ENCODE results near the gene DOK7.
"Not testable (repeated sequence)": the region's sequence is repeated elsewhere in the genome, so short reads cannot be mapped to it uniquely, and the experiment has no call there.

DOK7 gene

DNA sequence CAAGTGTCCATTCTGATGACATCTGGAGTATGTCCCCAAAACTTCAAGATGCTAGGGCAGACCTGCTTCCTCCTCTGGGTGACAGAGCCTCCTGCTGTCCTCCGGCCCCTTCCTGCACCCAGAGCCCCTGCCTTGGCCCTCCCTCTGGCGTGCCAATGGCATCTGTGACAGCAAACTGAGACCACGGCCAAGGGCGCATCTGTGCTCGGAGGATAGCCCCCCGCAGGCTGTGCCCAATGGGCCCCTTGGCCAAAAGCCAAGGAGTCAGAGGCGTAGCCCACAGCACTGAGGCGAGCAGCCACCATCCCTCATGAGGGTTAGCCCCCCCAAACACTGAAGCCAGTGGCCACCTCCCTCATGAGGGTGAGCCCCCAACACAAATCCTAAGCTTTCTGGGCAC, 61.2 kb downstream of the DOK7 start:
- DNase-seq, result no peak

DNA sequence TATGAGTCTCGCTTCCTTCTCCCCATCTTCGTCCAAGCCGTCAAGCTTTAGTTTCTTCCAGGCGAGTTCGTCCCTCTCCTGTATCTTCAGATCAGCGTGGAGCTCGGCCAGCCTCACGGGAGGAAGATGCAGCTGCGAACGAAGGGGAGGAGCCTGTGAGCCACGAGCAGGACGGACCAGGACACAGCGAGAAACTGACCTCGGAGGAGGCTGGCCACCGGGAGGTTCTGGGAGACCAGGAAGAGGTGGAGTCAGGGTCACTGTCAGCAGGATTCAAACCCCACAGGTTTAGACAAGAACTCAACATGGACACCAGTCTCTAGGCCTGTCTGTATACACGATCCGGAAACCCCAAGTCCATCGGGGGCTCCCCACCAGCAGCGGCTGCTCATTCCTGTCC, 61.8 kb downstream of the DOK7 start:
- no peak for DNase-seq

DNA sequence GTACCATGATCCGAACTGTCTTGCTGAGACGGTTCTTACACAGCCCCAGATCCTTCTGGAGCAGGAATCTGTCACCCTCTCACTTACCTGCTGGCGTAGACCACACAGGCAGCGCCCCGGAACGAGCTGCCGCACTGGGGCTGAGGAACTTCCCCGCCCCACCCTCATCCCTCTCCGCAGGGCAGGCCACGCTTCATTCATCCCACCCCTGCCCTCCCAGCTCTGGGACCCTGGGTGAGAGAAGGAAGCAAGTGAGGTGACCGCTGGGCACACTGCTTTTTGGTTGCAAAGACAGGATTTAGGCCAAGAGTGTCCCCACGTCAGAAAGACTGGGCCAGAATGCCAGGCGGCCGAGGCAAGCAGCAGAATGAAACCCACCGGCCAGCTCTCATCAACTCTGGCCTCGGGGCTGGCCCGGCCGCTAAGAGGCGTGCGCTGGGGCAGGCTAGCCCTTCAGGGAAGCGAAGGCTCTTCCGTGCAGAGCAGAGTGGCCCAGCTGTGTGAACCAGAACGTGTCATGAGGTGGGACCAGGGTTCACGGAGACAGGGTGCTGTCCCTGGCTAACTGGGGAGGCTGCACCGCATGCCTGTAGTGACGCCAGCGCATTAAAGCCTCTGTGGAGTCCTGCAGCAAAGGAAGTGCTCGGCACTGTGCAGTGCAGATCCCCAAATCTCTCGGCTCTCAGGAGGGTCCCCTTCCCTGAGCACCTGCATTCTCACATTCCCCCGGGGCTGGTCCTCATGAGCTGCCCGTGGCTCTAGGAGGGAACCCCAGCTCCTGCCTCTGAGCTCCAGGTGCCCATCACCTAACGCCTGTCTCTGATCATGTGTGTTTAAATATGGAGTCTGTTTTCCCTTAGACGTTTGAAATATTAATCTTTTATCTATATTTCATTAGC, 62.7 kb downstream of the DOK7 start:
- DNase-seq, result no peak

DNA sequence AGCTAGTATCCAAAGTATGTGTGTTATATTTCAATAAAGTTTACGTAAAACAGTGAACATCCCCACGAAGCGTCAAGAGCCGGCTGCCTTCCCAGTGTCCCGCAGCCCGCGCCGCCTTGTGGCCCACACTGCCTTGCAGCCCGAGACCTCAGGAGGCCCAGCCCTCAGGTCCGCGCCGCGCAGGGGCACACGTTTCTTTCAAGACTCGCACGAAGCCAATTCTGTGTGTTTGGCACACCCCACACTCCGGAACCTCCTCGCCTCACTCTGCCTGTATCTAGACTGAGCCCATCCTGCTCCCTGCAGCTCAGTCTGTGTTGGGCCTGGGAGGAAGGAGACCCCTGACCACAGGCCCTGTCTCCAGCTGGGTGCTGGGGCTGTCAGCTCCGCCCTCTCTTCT, 63.4 kb downstream of the DOK7 start:
- DNase-seq, result no peak

DNA sequence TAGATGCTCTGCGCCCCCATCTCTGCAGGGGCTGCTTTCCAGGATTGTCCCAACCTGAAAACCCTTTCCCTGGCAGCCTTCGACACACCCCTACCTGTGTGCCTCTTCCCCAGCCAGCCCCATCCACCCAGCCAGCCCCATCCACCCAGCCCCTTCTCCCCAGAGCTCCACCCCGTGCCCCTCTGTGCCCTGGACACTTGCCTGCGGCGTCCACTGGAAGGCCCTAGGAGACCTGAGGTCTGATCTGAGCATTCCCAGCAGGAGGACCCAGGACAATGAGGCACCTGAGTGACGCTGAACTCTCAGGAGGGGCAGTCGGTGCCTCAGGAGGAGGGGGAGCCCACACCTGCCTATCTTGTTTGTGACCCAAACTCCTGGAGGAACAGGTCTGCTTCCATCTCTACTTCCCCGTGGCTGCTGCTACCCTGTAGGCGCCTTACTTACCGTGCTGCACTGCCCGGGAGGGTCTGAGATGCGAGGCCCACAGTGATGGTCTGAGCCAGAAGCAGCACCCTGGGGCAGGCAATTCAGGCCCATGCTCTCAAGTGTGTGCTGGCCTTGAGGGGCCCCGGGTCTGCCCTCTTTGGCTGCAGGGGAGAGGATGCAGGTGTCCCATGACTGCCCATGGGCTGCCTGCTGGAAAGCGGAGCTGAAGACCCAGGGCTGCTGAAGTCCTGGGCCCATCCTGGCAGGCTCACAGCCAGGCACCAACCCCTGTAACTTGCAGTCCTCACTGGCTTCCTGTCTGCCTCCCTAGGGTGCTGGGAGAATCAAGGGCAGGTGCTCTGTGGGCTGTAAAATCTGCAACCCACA, 64.2 kb downstream of the DOK7 start:
- DNase-seq, result no peak

DNA sequence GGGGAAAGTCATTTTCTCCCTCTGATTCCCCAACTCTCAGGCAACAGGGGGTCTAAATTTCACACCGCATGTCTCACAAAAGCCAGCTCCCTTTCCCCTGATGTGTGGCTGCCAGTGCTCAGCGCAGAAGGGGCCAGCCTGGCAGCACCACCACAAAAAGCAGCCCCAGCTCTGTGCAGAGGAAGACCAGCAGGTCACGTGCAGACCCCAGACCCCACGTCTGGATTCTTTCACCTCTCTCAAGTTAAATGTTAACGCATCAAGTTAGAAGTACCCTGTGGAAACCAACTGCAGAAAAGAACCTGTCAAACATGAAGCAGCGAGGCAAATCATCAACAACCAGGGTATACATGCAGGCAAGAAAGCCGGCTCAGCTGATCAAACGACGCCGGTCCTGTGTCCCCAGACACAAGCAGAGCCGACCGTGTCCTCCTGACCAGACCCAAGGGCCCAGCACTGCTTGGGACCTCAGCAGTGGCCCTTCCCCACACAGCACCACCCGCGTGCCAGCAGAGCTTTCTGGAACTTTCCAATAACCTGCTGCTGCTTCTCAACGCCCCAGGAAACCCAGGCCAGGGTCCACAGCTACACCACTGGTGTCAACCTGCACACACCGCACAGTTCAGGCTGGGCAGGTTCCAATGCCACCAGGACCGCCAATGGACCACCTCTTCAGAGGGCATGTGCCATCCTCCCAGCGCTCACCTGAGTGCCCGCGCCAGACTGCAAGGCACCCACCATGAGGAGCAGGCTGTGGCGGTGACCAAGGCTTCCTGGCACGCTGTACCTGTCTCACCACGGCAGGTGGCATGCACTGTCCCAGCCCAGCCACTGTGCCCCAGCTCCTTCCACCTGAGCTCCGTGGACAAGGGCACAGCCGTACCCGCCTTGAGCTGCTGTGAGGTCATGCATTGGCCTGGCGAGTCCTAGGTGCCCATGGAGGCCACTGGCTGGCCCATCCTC, 65.1 kb downstream of the DOK7 start:
- no peak for DNase-seq

DNA sequence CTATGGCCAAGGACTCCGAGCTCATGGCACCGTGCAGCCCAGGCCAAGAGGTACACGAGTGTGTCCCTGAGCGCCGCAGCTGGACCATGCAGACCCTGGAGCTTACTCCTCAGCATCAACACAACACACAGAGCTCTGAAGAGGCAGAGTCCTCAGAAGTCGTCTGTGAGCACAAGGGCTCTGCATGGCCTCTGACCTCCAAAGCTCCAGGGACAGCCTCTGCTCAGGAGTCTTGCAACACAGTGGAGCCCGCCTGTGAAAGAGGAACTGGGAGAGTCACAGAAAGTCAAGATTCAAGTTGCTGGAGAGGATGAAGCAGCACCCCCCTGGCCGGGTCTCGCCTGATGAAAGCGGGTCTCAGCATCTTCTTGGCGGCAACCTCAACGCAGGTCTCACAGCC, 66.3 kb downstream of the DOK7 start:
- DNase-seq, result no peak

DNA sequence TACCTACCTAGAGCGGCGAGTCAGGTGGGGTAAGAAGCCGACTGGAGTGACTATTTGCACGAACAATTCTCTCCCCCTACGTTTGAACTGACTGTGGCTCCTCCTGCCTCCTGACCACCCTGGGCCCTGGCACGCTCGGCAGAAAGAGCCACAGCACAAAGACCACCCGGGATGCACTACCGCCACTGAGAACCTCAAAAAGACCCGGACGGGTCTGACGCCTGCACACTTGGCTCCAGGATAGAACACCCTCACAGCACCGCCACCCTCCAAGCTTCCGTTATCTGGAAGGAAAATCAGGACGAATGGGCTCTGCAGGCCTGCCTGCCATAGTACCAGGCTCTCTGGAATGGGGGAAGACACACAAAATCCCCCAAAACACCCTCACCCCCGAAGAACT, 66.9 kb downstream of the DOK7 start:
- DNase-seq, result no peak

DNA sequence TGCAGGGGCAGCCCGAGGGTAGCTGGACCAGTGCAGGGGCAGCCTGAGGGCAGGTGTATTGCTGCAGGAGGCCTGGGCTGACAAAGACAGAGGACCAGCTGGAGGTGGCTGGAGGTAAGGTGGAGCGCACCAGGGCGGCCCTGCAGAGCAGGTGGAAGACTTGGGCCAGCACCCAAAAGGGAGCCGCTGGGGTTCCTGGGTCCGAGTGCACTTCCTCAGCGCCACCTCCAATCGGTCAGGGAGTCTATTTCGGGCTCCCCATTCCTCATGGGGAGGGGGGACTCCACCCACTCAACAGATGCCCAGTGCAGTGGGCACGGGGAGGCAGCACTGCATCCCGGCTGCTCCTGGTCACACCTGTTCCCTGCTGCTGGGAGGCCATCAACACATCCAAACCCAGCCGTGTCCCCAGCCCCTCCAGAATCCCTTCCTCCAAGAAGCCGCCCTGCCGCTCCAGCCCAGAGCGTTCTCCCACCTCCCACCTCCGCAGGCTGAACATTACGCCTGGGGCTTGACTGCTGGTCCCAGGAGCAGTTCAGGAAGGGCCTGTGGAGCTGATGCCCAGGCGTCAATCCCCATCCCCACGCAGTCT, 67.7 kb downstream of the DOK7 start:
- no peak for DNase-seq

DNA sequence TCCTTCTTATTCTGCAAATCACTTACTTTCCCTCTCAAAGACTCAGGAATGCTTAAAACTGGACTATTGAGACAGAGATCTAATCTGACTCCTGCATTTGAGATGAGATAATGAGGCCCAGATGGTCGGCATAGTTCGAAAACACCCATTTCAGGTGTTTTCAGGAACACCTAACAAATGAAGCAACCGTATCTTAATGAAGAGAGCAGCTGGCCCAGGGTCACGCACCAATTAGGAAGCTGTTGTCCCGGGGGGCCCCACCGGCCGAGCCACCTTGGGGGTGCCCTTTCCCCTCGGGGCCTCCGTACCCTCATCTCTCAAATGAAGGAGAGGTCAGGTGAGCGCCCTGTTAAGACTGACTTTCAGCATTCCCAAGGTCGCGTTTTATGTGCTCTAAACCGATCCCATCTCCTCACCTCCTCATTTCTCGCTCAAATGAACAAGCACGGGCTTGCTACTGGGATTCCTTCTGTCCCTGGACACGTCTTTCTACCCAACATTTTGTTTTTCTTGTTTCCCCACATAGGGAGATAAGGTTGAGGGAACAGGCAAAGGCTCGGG, 68.3 kb downstream of the DOK7 start:
- no peak for DNase-seq

DNA sequence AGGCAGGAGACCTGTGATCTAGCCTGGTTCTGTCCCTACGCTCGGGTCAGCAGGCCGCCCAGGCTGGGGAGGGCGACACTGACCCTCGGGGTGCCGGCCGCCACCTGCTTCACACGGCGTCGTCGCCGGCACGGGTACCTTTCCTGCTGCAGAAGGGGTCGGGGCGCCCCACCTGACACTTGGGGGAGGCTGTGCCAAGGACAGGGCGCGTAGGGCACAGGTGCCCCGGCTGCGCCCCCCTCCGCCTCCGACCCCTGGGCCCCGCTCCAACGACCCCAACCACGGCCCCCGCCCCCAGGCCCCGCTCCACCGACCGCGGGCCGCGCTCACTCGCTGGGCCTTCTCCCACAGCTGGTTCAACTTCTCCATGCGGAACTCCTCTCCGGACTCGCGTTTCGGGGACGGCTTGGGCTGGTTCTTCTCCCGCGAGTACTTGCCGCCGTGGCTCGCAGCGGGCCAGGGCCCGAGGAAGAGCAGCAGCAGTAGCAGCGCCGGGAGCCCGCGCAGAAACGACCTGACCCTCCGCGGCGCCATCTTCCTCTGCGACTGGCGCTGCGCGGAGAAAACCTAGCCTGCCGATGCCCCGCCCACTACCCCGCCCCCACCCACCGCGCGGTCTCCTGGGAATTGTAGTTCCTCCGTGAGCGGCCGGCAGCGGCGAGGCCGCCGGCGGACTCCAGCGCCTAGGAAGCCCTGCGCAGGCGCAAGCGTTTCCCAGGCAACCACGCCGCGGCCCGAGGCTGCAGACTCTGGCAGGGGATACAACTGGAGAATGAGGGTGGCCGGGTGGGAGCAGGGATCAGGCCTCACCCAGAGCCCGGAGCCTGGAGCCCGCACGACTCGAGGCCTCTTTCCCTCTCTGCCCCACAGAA, 69.0 kb downstream of the DOK7 start, which contains the start of gene LRPAP1:
TSS of gene LRPAP1 (minus strand) at position 544 of the 872 bp plus-strand sequence. CDS start at position 534, 10 bp downstream.
- no peak for DNase-seq

DNA sequence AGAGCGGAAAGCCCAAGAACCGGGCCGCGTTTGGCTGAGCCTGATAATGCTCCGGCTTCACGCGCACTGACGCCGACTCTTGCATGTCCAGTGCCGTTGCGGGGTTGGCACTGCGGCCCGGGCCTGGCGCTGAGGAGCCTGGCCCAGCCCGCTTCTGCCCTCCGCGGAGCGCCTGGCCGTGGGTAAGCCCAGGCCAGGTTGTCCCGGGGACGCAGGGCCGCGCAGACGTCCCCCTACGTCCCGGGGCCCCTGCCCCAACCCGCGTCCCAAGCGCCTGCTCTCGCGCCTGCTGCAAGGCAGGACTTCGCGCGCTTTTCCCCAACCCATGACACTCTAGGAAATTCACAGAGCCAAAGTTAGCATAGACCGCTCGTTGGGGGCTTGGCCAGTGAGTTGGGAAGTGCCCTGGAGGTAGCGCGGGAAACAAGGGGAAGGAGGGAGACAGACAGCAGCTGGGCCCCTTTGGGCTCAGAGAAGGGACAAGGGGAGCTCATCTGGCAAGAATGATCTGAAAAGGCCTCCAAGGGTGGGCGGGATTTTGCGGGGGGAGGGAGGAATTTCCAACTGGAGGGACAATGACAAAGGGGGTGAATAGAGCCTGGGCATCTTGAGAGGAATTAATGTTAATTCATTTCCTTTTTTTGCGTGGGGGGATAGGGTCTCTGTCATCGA, 69.8 kb downstream of the DOK7 start:
- no peak for DNase-seq

DNA sequence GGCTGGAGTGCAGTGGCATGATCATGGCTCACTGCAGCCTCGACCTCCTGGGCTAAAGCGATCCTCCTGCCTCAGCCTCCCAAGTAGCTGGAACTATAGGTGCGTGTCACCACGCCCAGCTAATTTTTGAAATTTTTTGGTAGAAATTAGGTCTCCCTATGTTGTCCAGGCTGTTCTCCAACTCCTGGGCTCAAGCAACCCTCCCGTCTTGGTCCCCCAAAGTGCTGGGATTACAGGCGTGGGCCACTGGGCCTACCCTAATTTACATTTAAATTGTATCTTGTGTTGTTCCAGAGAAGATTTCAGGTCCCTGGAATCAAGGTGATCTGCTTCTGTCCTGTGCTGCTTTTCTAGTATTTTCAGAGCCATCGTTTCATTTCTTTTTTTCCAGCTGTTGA, 70.3 kb downstream of the DOK7 start:
- DNase-seq, result no peak

DNA sequence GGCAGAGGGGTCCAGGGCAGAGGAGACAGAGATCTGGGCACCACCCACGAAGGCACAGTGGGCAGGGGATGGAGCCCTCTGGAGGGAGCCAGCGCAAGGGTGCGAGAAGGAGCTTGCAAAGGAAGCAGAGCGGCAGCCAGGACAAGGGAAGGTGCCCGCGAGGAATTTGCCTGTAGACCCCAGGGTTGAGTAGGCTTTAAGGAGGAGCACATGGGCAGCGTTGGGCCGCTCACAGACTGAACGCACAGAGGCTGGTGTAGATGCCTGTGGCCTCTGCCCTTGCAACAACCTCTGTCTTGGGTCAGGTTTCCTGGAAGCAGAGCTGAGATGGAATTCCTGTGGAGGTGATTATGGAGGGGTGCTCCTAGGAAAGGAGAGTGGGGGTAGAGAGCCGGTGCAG, 72.7 kb downstream of the DOK7 start:
- not testable (repeated sequence) for DNase-seq

DNA sequence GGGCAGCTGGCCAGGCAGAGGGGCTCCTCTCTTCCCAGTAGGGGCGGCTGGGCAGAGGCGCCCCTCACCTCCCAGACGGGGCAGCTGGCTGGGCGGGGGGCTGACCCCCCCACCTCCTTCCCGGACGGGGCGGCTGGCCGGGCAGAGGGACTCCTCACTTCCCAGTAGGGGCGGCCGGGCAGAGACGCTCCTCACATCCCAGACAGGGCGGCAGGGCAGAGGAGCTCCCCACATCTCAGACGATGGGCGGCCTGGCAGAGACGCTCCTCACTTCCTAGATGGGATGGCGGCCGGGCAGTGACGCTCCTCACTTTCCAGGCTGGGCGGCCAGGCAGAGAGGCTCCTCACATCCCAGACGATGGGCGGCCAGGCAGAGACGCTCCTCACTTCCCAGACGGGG, 75.8 kb downstream of the DOK7 start:
- DNase-seq, result not testable (repeated sequence)

DNA sequence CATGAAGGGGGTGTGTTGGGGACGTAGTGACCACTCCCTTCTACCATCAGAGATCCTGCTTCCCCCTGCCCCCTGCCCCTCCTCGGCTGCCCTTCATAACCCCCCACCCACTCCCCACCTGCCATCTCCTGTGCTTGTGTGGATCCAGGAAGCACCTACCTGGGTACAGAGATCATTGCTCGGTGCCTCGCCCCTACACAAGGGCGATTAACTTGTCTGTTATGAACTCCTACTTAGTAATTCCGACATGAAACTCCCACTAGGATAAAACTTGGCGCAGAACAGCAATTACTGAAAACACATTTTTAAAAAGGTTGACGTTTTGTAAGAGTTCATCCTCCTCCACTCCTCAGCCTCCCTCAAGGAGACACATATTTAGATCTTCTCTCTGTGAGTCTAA, 80.3 kb downstream of the DOK7 start:
- DNase-seq, result not testable (repeated sequence)

All from cortex of kidney (tissue), 1 donor.